GM13976 (cell line): ENCODE results near the gene MKNK1.
"Not testable (repeated sequence)": the region's sequence is repeated elsewhere in the genome, so short reads cannot be mapped to it uniquely, and the experiment has no call there.

Experiments used
- DNase-seq: peaks from one replicate; pipeline ENCODE4 v3.0.0; 2012; ENCODE audit warnings: low spot score
- in situ Hi-C: fragments of 300-500 bp; cut with MboI; formaldehyde crosslinking; loops from one replicate; pipeline ENCODE4 v1.12.0; 2022; ENCODE audit warnings: low sequenced_read_pairs, mixed read lengths, inconsistent platforms; ENCODE audit not compliant: unreplicated experiment
- TF ChIP-seq, protein P1 (sequence below): IDR thresholded peaks from 2 replicates; pipeline ENCODE4 v1.5.1; 2012; ENCODE audit warnings: borderline replicate concordance, mild to moderate bottlenecking; ENCODE audit not compliant: insufficient read depth; ENCODE audit errors: extremely low read depth, missing control alignments, control extremely low read depth

Gene MKNK1

DNA sequence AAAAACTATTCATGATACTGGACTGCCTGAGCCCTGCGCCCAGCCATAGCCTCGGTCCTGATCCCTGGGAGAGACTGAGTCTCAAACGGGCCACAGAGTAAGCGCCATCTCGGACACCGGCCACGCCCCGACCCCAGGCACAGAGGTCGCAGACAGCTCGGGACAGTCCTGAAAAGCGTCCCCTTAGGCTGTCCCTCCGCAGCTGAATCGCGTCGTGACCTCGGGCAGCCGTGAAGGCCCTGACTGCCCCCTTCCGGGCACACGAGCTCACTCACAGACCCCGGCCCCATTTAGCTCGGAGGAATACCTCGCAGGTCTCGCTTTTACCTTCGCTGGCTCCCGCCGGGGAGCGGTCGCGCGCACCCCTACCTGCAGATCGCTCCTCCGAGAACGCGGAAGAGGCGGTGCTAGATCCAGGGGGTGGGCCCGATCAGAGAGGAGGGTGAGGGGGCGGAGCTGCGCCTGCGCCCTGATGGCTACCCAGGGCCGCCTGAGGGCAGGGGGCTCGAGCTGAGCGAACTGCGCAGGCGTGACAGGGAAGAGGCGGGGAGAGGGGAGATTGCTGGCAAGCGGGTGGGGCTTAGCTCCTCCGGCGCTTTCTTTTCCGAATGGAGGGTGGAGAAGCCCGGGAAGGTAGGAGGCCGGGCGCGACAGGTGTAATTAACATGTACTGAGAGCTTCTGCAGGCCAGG is at the start of gene MKNK1:
Gene MKNK1, minus strand, starts transcription at position 411 of the 692 bp plus-strand sequence. CDS start 20,941 bp downstream, outside the sequence.
- TF ChIP-seq, protein P1, sequence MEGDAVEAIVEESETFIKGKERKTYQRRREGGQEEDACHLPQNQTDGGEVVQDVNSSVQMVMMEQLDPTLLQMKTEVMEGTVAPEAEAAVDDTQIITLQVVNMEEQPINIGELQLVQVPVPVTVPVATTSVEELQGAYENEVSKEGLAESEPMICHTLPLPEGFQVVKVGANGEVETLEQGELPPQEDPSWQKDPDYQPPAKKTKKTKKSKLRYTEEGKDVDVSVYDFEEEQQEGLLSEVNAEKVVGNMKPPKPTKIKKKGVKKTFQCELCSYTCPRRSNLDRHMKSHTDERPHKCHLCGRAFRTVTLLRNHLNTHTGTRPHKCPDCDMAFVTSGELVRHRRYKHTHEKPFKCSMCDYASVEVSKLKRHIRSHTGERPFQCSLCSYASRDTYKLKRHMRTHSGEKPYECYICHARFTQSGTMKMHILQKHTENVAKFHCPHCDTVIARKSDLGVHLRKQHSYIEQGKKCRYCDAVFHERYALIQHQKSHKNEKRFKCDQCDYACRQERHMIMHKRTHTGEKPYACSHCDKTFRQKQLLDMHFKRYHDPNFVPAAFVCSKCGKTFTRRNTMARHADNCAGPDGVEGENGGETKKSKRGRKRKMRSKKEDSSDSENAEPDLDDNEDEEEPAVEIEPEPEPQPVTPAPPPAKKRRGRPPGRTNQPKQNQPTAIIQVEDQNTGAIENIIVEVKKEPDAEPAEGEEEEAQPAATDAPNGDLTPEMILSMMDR: no peak
- in situ Hi-C loops: no loop called here
- peak; percentile 100 for DNase-seq

DNA sequence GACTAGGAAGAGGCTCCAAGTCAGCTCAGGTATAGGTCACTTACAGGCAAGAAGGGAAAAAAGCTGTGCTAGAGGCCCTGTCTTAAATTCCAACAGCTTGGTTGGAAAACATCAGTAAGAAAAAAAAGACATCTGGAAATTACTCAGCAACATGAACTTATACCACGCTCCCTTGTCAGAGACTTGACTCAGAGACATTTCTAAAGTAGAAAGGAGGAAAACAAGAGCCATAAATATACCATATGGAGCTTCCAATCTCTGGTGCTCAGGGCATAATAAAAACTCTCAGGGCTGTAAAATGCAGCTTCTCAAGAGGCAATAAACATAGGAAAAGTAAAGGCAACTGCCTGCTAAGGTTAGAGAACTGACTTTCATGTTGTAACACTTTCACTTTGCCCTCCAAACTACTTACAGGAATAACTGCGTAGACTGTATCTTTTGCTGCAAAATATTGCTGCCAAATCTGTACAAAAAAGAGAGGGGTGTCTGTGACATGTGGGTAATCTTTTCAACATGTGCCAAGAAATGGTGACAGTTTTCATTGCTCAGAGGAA is 49.4 kb upstream of the MKNK1 start:
- TF ChIP-seq, protein P1: no peak
- DNase-seq: no peak
- in situ Hi-C loops: no loop called here

DNA sequence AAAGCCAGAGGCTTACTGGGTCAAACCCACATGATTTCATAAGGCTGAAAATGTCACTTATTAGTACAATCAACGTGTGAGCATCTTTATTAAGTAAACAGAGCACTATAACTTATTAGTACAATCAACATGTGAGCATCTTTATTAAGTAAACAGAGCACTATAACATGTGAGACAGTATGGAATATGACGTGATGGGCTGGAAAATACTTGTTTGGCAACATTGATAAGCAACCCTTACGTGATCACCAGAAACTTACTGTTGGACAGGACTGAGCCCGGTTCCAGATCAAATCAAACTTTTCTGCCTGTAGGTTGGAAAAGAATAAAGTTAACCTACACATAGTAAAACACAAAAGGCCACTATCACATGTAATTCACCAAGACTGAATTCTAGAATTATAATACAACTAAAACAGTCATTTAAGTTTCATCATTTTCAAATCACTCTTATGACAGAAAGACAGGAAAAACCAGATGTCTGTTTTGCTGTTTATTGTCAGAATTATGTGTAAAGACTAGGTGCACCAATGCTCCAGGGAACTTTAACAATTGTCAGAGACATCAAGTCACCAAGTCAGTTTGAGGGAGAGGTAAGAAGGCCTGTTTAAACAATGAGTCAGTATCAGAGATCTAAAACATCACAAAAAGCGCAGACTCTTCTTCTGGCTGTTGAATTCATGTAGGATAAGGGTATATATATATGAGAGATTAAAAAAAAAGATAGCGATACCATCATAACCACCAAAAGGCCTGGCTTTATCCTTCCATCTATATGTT is 48.4 kb upstream of the MKNK1 start:
- TF ChIP-seq, protein P1: no peak
- in situ Hi-C loops: no loop called here
- no peak for DNase-seq

DNA sequence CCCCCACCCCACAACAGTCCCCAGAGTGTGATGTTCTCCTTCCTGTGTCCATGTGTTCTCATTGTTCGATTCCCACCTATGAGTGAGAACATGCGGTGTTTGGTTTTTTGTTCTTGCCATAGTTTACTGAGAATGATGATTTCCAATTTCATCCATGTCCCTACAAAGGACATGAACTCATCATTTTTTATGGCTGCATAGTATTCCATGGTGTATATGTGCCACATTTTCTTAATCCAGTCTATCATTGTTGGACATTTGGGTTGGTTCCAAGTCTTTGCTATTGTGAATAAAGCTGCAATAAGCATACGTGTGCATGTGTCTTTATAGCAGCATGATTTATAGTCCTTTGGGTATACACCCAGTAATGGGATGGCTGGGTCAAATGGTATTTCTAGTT is 47.1 kb upstream of the MKNK1 start:
- DNase-seq, in situ Hi-C loops: not testable (repeated sequence)

DNA sequence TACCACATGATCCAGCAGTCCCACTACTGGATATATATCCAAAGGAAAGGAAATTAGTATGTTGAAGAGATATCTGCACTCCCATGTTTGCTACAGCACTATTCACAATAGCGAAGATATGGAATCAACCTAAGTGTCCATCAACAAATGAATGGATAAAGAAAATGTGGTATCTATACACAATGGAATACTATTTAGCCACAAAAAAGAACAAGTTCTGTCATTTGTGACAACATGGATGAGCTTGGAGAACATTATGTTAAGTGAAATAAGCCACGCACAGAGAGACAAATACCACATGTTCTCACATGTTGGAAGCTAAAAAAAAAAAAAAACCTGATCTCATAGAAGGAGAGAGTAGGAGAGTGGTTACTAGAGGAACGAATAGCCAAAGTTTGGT is 46.4 kb upstream of the MKNK1 start:
- in situ Hi-C loops: no loop called here
- TF ChIP-seq, protein P1: no peak
- DNase-seq: no peak

DNA sequence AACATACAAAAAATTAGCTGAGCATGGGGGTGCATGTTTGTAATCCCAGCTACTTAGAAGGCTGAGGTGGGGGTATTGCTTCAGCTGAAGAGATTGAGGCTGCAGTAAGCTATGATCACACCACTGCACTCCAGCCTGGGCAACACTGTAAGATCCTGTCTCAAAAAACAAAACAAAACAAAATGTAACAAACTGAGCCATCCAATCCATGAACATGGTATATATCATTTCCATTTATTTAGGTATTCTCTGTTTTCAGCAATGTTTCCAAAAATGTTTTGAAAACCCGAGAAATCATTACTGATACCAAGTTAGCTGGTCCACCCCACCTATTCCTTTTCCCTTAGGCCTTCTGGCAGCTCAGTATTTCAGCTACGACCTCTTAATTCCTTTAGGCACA is 45.7 kb upstream of the MKNK1 start:
- no peak for DNase-seq
- TF ChIP-seq, protein P1: no peak
- in situ Hi-C loops: no loop called here

DNA sequence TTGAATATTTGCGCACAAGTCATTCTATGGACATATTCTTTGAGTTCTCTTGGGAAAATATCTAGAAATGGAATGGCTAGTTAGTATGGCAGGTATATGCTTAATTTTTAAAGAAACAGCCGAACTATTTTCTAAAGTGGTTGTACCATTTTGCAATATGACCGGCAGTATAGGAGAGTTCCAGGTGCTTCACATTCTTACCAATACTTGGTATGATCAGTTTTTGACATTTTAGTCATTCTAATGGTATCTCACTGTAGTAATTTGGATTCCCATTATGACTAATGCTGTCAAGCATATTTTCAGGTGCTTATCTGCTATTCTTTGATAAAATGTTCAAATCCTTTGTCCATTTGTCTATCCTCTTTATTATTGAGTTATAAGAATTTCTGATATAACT is 43.5 kb upstream of the MKNK1 start:
- TF ChIP-seq, protein P1: no peak
- in situ Hi-C loops: no loop called here
- no peak for DNase-seq
